Esophagus (tissue), 2 donors: ENCODE measurements around the gene BNIP5. TPM values are rescaled to one million over a fixed set of nuclear protein-coding genes. Genes with fewer than 3 reads are reported as not detected.
"Not testable (repeated sequence)": the region's sequence is repeated elsewhere in the genome, so short reads cannot be mapped to it uniquely, and the experiment has no call there.

Experiments
- H3K27ac ChIP-seq, 2 donors: one replicate each; pipeline ENCODE4 v1.5.1; 2013; ENCODE audit warnings: low read depth in 2 of 2, mild to moderate bottlenecking in 2 of 2, inconsistent platforms in 1 of 2, low read length in 1 of 2, moderate library complexity in 1 of 2
- H3K27me3 ChIP-seq, 2 donors: one replicate each; pipeline ENCODE4 v1.6.1; 2013; ENCODE audit warnings: low read length in 2 of 2, control low read depth in 1 of 2, mild to moderate bottlenecking in 1 of 2; ENCODE audit not compliant: insufficient read depth in 2 of 2, control insufficient read depth in 1 of 2
- H3K36me3 ChIP-seq, 2 donors: one replicate each; pipeline ENCODE4 v1.6.1; 2013; ENCODE audit warnings: low read length in 1 of 2; ENCODE audit not compliant: control insufficient read depth in 2 of 2, insufficient read depth in 2 of 2
- H3K4me1 ChIP-seq, 2 donors: one replicate each; pipeline ENCODE4 v1.6.1; 2013; ENCODE audit warnings: low read length in 1 of 2; ENCODE audit not compliant: control insufficient read depth in 2 of 2, insufficient read depth in 2 of 2
- H3K4me3 ChIP-seq, 2 donors: one replicate each; pipeline ENCODE4 v1.5.1; 2013; ENCODE audit warnings: low read length in 2 of 2, mild to moderate bottlenecking in 2 of 2, low read depth in 1 of 2, moderate library complexity in 1 of 2
- H3K9me3 ChIP-seq, 2 donors: one replicate each; pipeline ENCODE4 v1.6.1; 2013; ENCODE audit warnings: mild to moderate bottlenecking in 2 of 2, low read depth in 1 of 2, low read length in 1 of 2, moderate library complexity in 1 of 2; ENCODE audit not compliant: control insufficient read depth in 2 of 2, insufficient read depth in 1 of 2
- WGBS, 2 donors: extraction: QIAGEN DNeasy Blood & Tissue Kit; methylation state at CpG; one replicate each; pipeline ENCODE4 v1.1.7; 2013; 5-methylcytosine and 5-hydroxymethylcytosine counted together
- polyA plus RNA-seq, 2 donors: library from polyadenylated mRNA; stranded (reverse); fragments of 200-250 nt; gene quantifications; one replicate each; pipeline ENCODE4 v1.2.3, GENCODE V29; 2013
- donor health status: healthy with polysubstance abuse.
- donor health status: Bipolar disorder and iron deficiency.

The BNIP5 gene
- polyA plus RNA-seq, 2 donors, result not detected

DNA sequence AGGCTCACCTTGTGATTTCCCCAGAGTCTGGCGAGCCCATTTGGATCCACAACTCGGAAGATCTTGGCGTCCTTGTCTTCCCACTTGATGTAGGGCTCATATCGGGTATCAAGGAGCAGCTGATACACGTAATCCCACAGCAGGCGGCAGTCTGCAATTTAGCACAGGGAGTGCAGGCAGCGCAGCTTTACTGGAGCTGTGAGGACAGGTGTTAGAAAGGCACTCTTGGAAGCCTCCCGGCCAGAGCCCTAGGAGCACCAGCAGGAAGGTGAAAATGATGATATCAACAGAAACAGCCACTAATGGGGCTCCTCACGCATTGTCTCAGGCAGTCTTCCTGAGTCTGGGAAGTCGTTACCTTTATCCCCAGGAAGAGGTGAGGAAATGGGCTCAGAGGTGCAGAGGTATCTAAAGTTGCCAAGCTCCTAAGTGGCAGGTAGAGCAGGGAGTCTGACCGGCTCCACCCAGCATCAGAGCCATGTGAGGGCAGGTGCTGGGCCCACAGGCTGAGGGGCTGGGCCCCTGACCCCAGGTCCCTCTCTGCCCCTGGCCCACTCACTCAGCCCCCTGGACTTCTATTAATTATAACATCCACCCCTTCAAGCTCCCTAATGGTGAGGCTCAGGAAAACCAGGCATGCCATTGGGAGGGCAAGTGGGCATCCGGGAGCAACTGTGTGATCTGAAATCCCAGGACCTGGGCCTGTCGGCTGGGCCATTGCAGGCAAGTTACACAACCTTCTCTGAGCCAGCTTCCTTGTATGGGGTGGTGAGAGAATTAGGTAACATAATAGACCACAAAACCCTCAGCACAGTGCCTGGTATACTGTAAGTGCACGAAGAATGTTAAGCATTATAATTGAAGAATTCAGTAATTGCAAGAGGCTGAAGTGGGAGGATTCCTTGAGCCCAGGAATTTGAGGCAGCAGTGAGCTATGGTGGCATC is 32.5 kb upstream of the BNIP5 start:
- H3K9me3 ChIP-seq, result no peaks in the 10 kb centered on the region
- no peak overlapping the region for H3K4me3 ChIP-seq
- no peaks in the 10 kb centered on the region for H3K27me3 ChIP-seq
- peaks cover 0 to 4% of the 10 kb centered on the region in 2 donors for H3K36me3 ChIP-seq
- H3K27ac ChIP-seq, result no peak overlapping the region
- H3K4me1 ChIP-seq, result no peaks in the 10 kb centered on the region
- 86% methylated on average over 14 of the region's 14 CpGs for WGBS, 2 donors

DNA sequence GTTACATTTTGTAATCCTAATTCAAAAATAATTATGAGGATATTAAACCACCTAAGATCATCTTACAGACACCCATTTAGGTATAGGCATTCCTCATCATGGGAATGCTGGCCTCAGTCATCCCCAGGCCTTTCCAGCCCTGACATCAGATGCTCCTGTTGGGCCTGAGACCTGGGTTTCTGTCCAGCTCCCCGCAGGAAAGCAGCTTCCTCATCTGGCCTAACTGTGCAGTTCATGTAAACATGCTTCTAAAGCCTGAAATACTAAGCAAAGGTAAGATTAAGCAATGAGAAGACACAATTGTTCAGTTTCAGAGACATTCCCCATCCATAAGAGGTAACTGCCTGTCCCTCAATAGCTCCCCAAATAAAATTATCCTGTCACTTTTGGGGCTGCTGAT is 31.7 kb upstream of the BNIP5 start:
- Histone ChIP-seq H3K36me3 (peaks cover 0 to 4% of the 10 kb centered on the region in 2 donors), H3K27ac (no peak overlapping the region), H3K4me1 (no peaks in the 10 kb centered on the region), H3K9me3 (no peaks in the 10 kb centered on the region), H3K4me3 (no peak overlapping the region), H3K27me3 (no peaks in the 10 kb centered on the region)
- WGBS, 2 donors, result 72 to 76% methylated on average over 1 of the region's 1 CpG

DNA sequence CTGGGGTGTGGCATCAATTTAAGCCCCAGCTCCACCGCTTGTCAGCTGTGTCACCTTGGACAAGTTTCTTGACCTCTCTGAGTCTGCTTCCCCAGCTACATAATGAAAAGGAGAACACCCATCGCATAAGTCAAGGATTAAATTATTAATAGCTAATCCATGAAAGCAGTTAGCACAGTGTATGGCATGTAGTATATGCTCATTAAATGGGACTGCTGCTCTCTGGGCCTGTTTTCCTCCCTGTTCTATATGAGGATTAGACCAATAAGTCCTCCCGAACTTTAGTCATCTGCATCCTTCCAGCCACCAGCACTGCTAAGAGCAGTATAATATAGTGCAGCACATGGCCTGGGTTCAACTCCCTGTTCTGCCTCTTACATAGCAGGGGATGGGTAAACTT is 31.1 kb upstream of the BNIP5 start:
- 88 to 90% methylated on average over 3 of the region's 3 CpGs for WGBS, 2 donors

DNA sequence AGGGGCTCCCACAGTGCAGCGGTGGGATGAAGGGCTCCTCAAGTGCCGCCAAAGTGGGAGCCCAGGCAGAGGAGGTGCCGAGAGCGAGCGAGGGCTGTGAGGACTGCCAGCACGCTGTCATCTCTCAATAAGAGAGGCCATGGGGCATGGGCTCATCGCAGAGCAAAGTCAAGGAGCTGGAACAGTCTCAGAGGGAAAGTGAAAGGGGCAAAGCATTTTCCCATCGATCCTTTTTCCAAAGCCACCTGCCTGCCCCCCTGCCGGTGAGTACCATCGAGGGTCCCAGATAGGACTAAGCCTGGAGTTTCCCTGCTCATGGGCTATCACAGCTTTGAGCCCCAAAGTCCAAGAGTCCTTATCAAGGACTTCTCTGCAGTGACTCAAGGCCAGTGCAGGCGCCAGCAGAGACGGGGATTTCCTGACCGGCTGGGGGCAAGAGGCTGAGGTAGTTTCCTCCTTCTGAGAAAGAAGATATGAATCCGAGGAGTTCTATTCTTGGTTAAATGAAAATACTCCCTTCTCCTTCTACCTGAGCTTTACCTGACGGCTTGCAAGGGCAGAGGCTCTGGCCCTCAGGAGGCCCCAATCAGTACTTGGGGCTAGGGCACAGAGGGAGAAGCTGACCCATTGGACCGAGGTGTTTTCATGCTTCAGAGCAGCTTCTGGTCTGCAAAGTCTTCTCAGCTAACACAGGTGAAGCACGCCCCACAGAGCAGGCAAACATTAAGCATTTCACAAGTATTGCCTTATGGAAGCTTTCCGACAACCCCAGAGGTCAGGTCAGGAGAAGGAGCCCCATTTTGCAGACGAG is 28.2 kb upstream of the BNIP5 start:
- no peaks in the 10 kb centered on the region for H3K9me3 ChIP-seq
- WGBS, 2 donors, result 63 to 81% methylated on average over 14 to 18 of the region's 19 CpGs
- no peak overlapping the region for H3K4me3 ChIP-seq
- peaks cover 0 to 2% of the 10 kb centered on the region in 2 donors for H3K36me3 ChIP-seq
- no peaks in the 10 kb centered on the region for H3K27me3 ChIP-seq
- H3K27ac ChIP-seq, result no peak overlapping the region
- no peaks in the 10 kb centered on the region for H3K4me1 ChIP-seq

More for the DNA sequence above, 31.1 kb upstream of the BNIP5 start:
- Histone ChIP-seq H3K4me1 (no peaks in the 10 kb centered on the region), H3K36me3 (peaks cover 0 to 4% of the 10 kb centered on the region in 2 donors), H3K27ac (no peak overlapping the region), H3K9me3 (no peaks in the 10 kb centered on the region), H3K4me3 (no peak overlapping the region), H3K27me3 (no peaks in the 10 kb centered on the region)

DNA sequence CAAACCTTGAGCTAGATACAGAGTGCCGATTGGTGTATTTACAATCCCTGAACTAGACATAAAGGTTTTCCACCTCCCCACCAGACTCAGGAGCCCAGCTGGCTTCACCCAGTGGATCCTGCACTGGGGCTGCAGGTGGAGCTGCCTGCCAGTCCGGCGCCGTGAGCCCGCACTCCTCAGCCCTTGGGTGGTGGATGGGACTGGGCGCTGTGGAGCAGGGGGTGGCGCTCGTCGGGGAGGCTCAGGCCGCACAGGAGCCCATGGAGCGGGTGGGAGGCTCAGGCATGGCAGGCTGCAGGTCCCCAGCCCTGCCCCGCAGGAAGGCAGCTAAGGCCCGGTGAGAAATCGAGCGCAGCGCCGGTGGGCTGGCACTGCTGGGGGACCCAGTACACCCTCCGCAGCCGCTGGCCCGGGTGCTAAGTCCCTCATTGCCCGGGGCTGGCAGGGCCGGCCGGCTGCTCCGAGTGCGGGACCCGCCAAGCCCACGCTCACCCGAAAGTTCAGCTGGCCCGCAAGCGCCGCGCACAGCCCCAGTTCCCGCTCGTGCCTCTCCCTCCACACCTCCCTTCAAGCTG is 27.5 kb upstream of the BNIP5 start:
- not testable (repeated sequence) for H3K27me3 ChIP-seq, H3K4me3 ChIP-seq, H3K27ac ChIP-seq, H3K36me3 ChIP-seq, H3K4me1 ChIP-seq, H3K9me3 ChIP-seq
- 97 to 100% methylated on average over 25 to 34 of the region's 34 CpGs for WGBS, 2 donors

DNA sequence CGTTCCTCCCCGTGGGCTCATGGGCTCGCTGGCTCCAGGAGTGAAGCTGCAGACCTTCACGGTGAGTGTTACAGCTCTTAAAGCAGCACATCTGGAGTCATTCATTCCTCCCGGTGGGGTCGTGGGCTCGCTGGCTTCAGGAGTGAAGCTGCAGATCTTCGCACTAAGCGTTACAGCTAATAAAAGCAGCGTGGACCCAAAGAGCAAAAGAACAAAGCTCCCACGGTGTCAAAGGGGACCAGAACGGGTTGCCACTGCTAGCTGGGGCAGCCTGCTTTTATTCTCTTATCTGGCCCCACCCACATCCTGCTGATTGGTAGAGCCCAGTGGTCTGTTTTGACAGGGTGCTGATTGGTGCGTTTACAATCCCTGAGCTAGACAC is 26.7 kb upstream of the BNIP5 start:
- H3K4me3 ChIP-seq, H3K4me1 ChIP-seq, H3K27me3 ChIP-seq, H3K9me3 ChIP-seq, H3K27ac ChIP-seq, H3K36me3 ChIP-seq: not testable (repeated sequence)
- 88 to 89% methylated on average over 13 of the region's 13 CpGs for whole genome bisulfite sequencing, 2 donors

DNA sequence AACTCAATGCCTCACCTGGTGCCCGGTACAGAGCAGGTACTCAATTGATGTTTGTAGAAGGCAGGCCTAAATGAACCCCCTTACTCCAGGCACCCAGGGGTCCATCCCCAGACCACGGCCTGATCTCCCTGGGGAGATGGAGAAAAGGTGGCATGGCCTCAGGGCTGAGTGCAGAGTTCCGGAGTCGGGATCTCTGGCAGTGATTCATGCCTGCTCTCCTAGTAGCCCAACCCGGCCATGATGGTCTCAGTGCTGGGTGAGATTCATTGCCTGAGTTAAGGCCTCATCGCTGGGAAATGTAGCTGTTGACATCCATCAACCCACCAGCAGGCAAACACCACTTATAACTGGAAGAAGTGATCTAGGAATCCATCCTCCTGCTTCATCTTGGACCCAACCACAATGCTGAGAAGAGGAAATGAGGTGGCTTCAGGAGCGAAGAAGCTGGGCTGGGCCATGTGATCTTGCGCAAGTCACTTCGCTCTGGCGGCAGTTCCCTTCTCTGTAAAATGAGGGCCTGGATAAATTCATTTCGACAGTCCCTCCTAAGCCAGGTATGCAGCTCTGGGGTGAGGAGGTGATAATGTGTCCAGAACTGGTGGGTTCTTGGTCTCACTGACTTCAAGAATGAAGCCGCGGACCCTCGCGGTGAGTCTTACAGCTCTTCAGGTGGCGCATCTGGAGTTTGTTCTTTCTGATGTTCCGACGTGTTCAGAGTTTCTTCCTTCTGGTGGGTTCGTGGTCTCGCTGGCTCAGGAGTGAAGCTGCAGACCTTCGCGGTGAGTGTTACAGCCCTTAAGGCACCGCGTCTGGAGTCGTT is 26.1 kb upstream of the BNIP5 start:
- no peaks in the 10 kb centered on the region for H3K4me1 ChIP-seq
- H3K36me3 ChIP-seq, result peaks cover 0 to 2% of the 10 kb centered on the region in 2 donors
- H3K27ac ChIP-seq, result no peak overlapping the region
- H3K9me3 ChIP-seq, result no peaks in the 10 kb centered on the region
- H3K4me3 ChIP-seq, result no peak overlapping the region
- WGBS, 2 donors, result 87 to 91% methylated on average over 25 of the region's 25 CpGs
- no peaks in the 10 kb centered on the region for H3K27me3 ChIP-seq

DNA sequence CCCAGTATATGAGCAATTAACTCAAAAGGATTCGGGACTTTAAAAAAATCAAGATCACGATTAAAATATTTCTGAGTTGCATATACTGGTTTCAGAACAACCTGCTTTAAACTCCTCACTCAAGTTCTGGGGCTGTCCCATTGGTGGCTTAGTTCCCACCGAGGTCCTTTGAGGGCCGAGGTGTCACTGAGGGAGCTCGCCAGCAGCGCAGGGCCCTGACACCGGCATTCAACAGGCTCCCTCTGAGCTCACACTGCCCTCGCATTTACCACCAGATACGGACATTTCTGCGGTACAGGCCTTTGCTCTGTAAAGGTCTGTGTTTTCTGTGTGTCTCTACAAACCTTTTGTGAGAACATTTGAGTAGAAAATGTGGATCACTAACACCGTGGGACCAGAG is 24.4 kb upstream of the BNIP5 start:
- 87 to 88% methylated on average over 11 of the region's 11 CpGs for WGBS, 2 donors
- H3K27ac ChIP-seq, result no peak overlapping the region
- no peaks in the 10 kb centered on the region for H3K4me1 ChIP-seq
- H3K4me3 ChIP-seq, result no peak overlapping the region
- no peaks in the 10 kb centered on the region for H3K9me3 ChIP-seq
- no peaks in the 10 kb centered on the region for H3K27me3 ChIP-seq
- no peaks in the 10 kb centered on the region for H3K36me3 ChIP-seq
